GM12878 (cell line): ENCODE results near the gene CHST15. TPM values are rescaled to one million over a fixed set of nuclear protein-coding genes. Genes with fewer than 3 reads are reported as not detected.
A peak's percentile ranks its signal among the peaks of the same experiment; 100 is the strongest.

Experiments used
- BCL3 ChIP-seq: IDR thresholded peaks from 2 replicates; pipeline ENCODE4 v1.6.1; 2011; ENCODE audit warnings: borderline replicate concordance, low read depth, mild to moderate bottlenecking, moderate library complexity, low read length; ENCODE audit not compliant: insufficient read depth, poor library complexity, severe bottlenecking
- CEBPB ChIP-seq, 2 experiments: fragments of 150-350 bp in 1 of 2; IDR thresholded peaks; 2 replicates each; pipeline ENCODE4 v1.6.1; 2012 to 2014; ENCODE audit warnings: low read depth in 2 of 2, low read length in 2 of 2, borderline replicate concordance in 1 of 2, inconsistent platforms in 1 of 2
- DPF2 ChIP-seq: fragments of 450-650 bp; IDR thresholded peaks from 2 replicates; pipeline ENCODE4 v1.6.1; 2017; ENCODE audit warnings: mild to moderate bottlenecking
- EP300 ChIP-seq, 2 experiments: fragments of 150-350 bp in 1 of 2; IDR thresholded peaks; 2 replicates each; pipeline ENCODE4 v1.6.1; 2011 to 2012; ENCODE audit warnings: low read depth in 2 of 2, low read length in 2 of 2, borderline replicate concordance in 1 of 2, improper control_type of control experiment in 1 of 2, inconsistent platforms in 1 of 2; ENCODE audit not compliant: control insufficient read depth in 1 of 2
- FOS ChIP-seq: IDR thresholded peaks from 3 replicates; pipeline ENCODE4 v1.6.1; 2011; ENCODE audit warnings: borderline replicate concordance; ENCODE audit not compliant: insufficient read length; ENCODE audit errors: extremely low read depth
- HDGF ChIP-seq: fragments of 450-650 bp; IDR thresholded peaks from 2 replicates; pipeline ENCODE4 v1.6.1; 2016; ENCODE audit warnings: antibody characterized with exemption
- HSF1 ChIP-seq: fragments of 150-350 bp; IDR thresholded peaks from 2 replicates; pipeline ENCODE4 v1.6.1; 2014; ENCODE audit warnings: mild to moderate bottlenecking, low read depth, low read length
- LARP7 ChIP-seq: fragments of 450-650 bp; IDR thresholded peaks from 2 replicates; pipeline ENCODE4 v1.6.1; 2017; ENCODE audit warnings: mild to moderate bottlenecking
- NR2C1 ChIP-seq: fragments of 450-650 bp; IDR thresholded peaks from 2 replicates; pipeline ENCODE4 v1.6.1; 2017; ENCODE audit warnings: antibody characterized with exemption, mild to moderate bottlenecking, moderate library complexity
- PRDM15 ChIP-seq: fragments of 450-650 bp; formaldehyde crosslinking; IDR thresholded peaks from 2 replicates; pipeline ENCODE4 v1.4.0; 2020; ENCODE audit warnings: mild to moderate bottlenecking, moderate library complexity
- RELB ChIP-seq: fragments of 450-650 bp; IDR thresholded peaks from 2 replicates; pipeline ENCODE4 v1.6.1; 2017; ENCODE audit warnings: low read depth, mild to moderate bottlenecking, moderate library complexity
- REST ChIP-seq: IDR thresholded peaks from 2 replicates; pipeline ENCODE4 v1.6.1; 2012; ENCODE audit warnings: mild to moderate bottlenecking, low read depth, low read length
- SUPT20H ChIP-seq: IDR thresholded peaks from 2 replicates; pipeline ENCODE4 v1.6.1; 2011; ENCODE audit warnings: low read depth, mild to moderate bottlenecking, low read length, moderate library complexity, borderline replicate concordance; ENCODE audit not compliant: control insufficient read depth
- polyA plus RNA-seq, 11 experiments: library from polyadenylated mRNA; depleted of rRNA in 4 of 11; unstranded in 6 of 11; stranded (reverse) in 5 of 11; fragments of >200 nt; fragmentation: Nextera tagmentation in 4 of 11; fragmentation: Illumina TruSeq in 1 of 11; extraction: Ambion mirVana in 4 of 11; extraction: Trizol in 1 of 11; gene quantifications; 1 replicate in 1 of 11; 2 replicates in 10 of 11; pipeline versions ENCODE4 v1.2.1 to v1.2.3, GENCODE V29; 2011 to 2016; ENCODE audit warnings: inconsistent platforms in 2 of 11, missing spikeins in 2 of 11, low read depth in 1 of 11
- total RNA-seq, 4 experiments: library from RNA; depleted of rRNA in 3 of 4; stranded (reverse); fragments of >200 nt in 3 of 4; fragmentation: Illumina TruSeq in 1 of 4; extraction: Trizol in 1 of 4; gene quantifications; 2 replicates each; pipeline versions ENCODE4 v1.2.1 to v1.2.3, GENCODE V29; 2013 to 2021

Gene CHST15
- total and polyA plus RNA-seq, 10 of the 15 experiments (the other 5 are each of a cell fraction or from before 2014, with no cell fraction given): 0.02 to 0.53 (median 0.05) TPM; not detected in 1

GRCh38 chr10:124035928-124036558, 57.4 kb downstream of the CHST15 start (continued):
- TF ChIP-seq REST: no peak
- no peak for TF ChIP-seq BCL3
- TF ChIP-seq HSF1: no peak
- TF ChIP-seq SUPT20H: no peak
- peak; percentile 81 for TF ChIP-seq NR2C1
- TF ChIP-seq HDGF: no peak; the same call in 1 of the 2 replicates
- no peak for TF ChIP-seq FOS
- TF ChIP-seq CEBPB (IDR thresholded peaks at IDR 0.05; ENCODE audit: borderline replicate concordance in 1 of 2, low read depth in 2 of 2, low read length in 2 of 2): no peak
- TF ChIP-seq RELB: peak; percentile 79; the same call in 1 of the 2 replicates
- TF ChIP-seq PRDM15 (CRISPR knock-in tag): no peak
- TF ChIP-seq LARP7: no peak
- TF ChIP-seq DPF2: peak; percentile 96
- peak in 1 of 2 experiments; percentile 88; a peak in 3 of 4 replicates for TF ChIP-seq EP300 (IDR thresholded peaks at IDR 0.05; ENCODE audit: borderline replicate concordance in 1 of 2, control insufficient read depth in 1 of 2, low read depth in 2 of 2, low read length in 2 of 2)
